Activated T-cell treated with anti-CD3 and anti-CD28 coated beads, Interleukin-2, amount 50 U/mL, for 1 hour (primary cell): ENCODE measurements around the gene GALNT5.
"Not testable (repeated sequence)": the region's sequence is repeated elsewhere in the genome, so short reads cannot be mapped to it uniquely, and the experiment has no call there.

Source experiments
- DNase-seq: peaks from one replicate; pipeline ENCODE4 v3.0.0-alpha.2; 2020

GALNT5 gene, protein sequence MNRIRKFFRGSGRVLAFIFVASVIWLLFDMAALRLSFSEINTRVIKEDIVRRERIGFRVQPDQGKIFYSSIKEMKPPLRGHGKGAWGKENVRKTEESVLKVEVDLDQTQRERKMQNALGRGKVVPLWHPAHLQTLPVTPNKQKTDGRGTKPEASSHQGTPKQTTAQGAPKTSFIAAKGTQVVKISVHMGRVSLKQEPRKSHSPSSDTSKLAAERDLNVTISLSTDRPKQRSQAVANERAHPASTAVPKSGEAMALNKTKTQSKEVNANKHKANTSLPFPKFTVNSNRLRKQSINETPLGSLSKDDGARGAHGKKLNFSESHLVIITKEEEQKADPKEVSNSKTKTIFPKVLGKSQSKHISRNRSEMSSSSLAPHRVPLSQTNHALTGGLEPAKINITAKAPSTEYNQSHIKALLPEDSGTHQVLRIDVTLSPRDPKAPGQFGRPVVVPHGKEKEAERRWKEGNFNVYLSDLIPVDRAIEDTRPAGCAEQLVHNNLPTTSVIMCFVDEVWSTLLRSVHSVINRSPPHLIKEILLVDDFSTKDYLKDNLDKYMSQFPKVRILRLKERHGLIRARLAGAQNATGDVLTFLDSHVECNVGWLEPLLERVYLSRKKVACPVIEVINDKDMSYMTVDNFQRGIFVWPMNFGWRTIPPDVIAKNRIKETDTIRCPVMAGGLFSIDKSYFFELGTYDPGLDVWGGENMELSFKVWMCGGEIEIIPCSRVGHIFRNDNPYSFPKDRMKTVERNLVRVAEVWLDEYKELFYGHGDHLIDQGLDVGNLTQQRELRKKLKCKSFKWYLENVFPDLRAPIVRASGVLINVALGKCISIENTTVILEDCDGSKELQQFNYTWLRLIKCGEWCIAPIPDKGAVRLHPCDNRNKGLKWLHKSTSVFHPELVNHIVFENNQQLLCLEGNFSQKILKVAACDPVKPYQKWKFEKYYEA

GRCh38 chr2:157257312-157258252 is at the start of gene GALNT5:
TSS of gene GALNT5 (plus strand) at chr2:157257705. CDS start at chr2:157258083, 378 bp downstream.
- DNase-seq: no peak

DNA sequence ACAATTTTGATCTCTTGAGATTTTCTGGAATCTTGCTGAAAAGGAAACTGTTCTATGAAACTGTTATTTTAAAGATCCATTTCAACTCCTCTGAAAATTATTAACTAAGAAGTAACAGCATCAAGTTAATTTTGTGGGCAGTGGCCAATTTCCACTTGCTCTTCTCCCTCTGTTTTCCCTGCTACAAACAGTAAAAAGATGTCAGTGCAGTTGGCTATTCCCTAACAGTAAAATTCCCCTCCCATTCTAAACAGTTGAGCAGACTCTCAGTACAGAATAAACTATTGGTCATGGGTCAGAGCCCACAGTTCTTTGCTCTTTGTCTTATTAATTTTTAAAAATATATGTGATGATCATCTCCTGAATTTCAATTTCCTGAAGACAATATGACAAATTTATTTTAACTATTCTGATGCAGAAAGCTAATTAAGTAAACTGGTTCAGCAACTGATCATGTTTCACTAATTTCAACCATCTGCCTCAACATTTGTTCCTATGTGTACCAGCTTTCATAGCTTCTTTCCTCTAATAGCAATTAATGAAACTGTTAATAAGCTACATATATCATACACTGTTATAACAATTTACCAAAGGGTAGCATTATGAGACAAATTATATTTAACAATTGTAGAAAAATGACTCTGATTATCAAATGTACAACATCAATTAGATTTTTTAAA is 41.1 kb upstream of the GALNT5 start:
- DNase-seq: no peak

GRCh38 chr2:157217409-157217808 is 40.1 kb upstream of the GALNT5 start:
- no peak for DNase-seq

DNA sequence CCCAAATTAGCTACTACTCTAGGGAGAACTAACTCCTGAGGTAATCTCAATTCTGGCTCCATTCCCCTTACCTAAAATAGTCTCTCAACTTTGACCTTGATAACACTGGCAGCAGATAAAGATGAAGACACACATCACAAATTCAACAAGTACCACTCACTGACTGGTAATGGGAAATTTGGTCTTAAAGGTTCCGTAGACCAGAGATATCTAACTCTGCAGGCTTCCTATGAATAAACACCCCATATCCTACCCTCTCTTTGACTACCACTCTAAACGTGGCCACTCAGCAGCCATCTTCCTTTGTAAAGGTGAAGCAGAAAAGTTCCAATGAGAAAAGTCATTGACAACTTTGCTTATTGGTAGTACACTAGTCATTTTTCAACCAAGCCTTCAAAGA is 38.6 kb upstream of the GALNT5 start:
- no peak for DNase-seq

DNA sequence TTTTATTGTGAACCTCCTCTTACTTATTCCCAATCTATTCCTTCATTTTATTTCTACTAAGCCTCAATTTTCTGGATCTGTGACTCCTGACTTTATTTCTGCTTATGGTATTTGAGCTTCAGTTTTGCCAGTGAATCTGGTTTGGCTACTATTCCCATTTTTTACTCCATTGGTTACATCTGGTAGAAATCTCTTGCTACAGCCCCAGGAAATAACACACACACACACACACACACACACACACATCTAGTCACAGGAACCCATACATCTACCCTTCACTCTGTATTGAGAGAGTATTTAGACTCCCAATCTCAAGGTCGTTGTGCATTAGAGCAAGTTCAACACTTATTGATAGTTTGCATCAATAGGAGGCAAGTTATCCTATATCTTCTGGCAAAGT is 37.0 kb upstream of the GALNT5 start:
- DNase-seq: no peak

DNA sequence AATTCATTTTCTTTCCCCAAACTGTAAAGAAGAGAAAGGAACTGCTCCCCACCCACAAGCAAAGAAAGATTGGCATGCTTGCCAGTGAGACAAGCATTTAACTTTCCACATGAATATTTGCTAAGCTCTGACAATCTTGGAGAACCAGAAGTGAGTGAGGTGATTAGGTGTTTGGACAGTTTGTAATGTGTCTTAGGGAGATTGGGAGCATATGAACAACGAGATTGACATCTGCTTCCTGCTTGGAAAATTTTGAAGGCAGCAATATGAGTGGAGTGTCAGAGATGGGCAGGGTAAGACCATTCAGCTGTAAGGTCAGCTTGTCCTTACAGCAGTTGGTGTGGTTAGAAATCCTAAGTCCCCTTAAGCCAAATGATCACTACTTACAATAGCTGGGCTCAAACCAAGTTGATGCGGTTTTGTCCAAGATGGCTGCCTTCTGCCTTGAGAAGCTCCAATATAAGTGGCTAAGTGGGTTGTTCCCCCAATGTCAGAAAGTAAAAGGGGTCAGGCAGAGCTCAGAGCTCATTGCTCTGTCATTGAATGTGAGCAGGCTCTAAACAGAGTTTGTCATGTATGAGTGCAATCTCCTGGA is 36.0 kb upstream of the GALNT5 start:
- DNase-seq: no peak

DNA sequence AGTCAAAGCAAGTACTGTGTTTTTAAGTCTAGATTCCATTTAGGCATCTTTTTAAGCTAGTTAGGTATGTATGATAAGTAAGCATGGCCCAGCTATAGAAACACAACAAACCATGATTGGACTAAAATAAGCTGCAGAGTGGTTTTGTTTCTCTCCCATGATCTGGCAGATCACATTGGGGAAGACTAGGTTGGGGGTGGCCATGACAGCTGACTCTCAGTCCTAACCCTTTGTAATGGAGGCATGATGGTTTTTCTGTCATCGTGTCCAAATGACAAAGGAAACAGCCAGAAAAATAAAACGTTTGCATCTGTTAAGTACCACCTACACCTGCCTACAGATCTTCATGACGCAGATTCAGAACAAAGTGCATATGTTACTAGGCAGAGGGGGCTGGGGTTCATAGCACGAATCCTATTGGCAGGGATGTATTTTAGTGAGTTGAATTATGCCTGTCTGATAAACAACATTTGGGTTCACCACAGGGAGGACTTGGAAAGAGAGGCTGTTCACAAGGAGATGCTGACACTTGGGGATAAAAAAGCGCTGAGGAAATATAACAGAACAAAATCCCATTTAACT is 33.8 kb upstream of the GALNT5 start:
- DNase-seq: no peak

DNA sequence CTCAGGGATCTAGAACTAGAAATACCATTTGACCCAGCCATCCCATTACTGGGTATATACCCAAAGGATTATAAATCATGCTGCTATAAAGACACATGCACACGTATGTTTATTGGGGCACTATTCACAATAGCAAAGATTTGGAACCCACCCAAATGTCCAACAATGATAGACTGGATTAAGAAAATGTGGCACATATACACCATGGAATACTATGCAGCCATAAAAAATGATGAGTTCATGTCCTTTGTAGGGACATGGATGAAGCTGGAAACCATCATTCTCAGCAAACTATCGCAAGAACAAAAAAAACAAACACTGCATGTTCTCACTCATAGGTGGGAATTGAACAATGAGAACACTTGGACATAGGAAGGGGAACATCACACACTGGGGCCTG is 33.1 kb upstream of the GALNT5 start:
- DNase-seq: not testable (repeated sequence)

- no peak for DNase-seq
Observed at GRCh38 chr2:157227592-157227991, 29.9 kb upstream of the GALNT5 start.

GRCh38 chr2:157228946-157229345 is 28.6 kb upstream of the GALNT5 start:
- no peak for DNase-seq

GRCh38 chr2:157229572-157229971 is 27.9 kb upstream of the GALNT5 start:
- DNase-seq: no peak

- DNase-seq: no peak
Observed at GRCh38 chr2:157231476-157231875, 26.0 kb upstream of the GALNT5 start.

- DNase-seq: no peak
Observed at GRCh38 chr2:157233506-157233905, 24.0 kb upstream of the GALNT5 start.

DNA sequence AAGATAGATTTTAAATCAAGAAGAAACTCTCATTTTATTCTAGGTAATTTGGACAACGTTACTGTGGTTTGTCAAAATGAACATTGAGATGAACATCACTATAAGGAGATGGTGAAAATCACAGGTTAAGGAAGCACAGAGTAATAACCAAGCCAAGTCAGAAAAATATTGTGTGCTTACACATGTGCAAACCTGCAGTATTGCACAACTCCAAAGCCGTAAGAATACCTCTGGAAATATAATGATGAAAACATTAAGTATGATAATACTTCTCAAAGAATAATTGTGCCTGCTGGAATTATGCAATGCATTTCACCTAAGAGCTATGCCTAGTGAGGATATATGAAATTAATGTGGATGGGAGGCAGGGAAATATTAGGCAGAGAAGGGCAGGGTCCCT is 21.1 kb upstream of the GALNT5 start:
- no peak for DNase-seq

DNA sequence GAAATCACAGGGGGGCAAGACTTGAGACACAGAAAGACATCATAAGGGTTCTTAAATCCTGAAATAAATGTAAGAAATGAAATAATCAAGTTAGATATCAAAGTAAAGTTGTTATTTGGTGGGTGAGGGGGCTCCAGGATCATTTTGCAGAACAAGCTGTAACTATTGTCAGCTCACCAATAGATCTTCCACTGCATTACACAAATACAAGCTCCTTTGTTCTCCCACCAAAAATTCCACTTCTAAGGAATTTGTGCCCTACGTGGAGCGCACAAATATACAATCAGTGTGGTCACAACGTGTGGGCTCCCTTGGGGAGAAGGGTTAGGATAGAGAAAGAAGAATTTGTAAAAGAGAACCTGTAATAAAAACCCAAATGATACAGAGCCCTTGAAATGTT is 19.2 kb upstream of the GALNT5 start:
- DNase-seq: no peak

- no peak for DNase-seq
Observed at GRCh38 chr2:157244691-157245090, 12.8 kb upstream of the GALNT5 start.

GRCh38 chr2:157245144-157245840 is 12.2 kb upstream of the GALNT5 start:
- DNase-seq: no peak

GRCh38 chr2:157245846-157246764 is 11.4 kb upstream of the GALNT5 start:
- DNase-seq: no peak

DNA sequence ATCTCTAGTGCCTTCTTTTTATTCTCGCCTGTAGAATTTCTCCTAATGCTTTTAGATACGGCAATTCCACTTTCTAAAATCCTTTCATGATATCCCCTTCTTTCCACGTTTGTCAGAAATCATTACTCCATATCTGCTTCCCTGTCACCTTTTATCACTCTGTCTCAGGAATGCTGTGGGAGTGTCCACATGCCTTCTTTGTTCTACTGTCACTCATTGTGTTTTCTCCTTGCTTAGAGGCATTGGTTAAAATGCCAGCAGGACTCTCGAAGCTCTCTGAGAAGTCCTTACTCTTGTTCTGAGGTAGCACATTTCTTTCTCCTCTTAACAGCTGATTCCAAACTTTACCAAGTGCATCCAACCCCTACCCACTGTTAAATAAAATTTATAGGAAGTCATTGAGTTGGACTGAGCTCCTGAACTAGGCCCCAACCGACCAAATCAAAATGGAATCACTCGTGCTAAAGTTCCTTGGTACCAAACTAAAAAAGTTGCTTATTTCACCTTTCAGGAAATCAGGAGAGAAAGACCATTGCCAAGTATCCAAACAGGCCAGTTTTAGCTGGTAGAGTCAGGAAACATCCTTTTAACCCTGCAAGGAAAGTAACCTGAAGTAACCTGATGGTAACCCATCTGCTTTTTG is 10.6 kb upstream of the GALNT5 start:
- no peak for DNase-seq
